Measurements from ENCODE around the gene SEMA4G. TPM values are rescaled to one million over a fixed set of nuclear protein-coding genes. Genes with fewer than 3 reads are reported as not detected.
"Not testable (repeated sequence)": the region's sequence is repeated elsewhere in the genome, so short reads cannot be mapped to it uniquely, and the experiment has no call there.

SEMA4G gene
- total RNA-seq, 1 experiment from 2014 or later, result 6.6 TPM

DNA sequence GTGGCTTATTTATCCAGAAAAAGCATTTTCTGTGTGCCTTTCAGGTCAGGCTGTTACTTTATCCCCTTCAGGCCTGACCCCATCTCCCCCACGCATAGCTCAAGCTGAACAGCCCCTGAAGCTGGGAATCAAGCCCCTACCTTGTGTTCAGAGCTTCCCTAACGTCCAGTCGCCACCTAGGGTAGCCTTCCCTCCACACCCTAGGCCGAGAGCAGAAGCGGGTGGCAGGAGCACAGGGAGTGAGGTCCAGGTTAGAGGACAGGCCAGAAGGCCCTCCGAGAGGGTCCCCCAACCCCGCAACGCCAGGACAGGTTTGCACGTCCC is 479 bp upstream of the SEMA4G start:
- no peak for DNase-seq (ENCODE audit: low read depth)
- in situ Hi-C loops (cut with HindIII; ENCODE audit: low pct_unique_long_range_greater_than_20kb, low sequenced_read_pairs), result no loop called here

DNA sequence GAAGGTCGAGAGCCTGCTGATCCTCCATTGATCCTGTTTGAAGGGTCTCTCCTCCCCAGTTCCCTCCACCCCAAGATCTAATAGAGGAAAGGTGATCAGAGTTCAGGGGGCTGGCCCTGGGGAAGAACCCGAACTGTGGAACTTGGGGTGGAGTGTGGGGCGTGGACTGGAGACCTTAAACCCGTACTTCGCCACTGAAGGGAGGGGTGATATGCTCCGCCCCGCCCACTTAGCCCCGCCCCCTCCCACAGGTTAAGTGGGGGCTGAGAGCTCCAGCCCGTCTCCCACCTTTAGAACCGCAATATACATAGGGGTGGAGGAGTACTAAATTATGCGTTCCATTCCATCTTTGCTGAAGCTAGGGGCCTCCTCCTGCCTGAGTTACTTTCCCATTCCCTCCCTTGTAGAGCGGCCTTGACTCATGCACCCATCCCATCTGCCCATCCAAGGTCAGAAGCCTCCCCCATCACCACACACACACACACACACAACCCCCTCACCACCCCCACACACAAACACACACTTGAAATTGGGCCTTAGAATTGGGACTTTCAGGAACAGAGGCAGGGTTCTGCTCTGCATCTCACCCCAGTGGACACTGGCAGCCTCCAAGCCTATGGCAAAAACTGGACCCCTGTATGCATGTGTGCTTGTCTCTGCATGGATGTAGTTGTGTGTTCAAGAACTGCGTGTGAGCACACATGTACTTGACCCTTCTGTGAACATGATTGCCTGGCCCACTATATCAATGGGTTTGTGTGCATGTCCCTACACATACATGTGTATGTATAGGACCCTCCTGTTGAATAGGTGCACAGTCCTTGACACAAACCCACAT is 991 bp downstream of the SEMA4G start:
- DNase-seq (ENCODE audit: low read depth), result no peak
- in situ Hi-C loops (cut with HindIII; ENCODE audit: low pct_unique_long_range_greater_than_20kb, low sequenced_read_pairs), result no loop called here

DNA sequence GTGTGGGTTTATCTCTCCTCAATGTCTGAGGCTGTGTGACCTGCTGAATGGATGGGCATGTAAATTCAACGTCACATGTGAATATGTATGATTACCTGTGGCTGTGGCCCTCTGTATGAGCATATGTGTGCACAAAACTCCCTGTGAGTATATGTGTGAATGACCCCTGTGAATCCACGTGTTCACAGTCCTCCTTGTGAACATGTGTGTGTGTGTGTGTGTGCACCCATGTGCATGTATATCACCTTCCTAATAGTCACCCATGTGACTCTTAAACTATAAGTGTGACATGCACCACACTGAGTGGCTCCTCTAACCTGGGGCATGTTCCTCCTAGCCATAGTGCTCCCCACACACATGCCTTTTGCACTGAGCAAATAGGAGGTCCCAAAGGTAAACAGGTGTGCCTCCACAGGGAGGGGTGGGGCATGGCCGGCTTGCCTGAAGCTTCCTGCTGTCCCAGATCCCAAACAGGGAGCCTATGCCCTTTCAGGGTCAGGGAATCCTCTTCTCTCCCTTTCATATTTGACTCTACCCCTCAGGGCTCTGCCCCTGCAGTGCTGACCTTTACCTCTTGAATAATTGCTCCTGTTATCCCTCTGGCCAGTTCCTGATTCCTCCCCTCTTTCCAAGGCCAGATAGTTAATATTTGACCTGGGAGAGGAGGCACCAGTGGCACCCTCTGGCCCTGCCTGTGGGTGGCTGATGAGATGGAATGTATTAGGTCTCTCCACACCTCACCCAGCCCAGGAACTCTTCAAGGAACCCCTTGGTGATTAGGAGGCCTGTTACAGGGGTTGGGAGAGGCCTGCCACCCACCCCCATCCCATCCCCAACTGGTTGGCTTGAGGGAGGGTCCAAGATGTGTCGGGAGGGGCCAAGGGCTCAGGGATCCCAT is 1.9 kb downstream of the SEMA4G start:
- in situ Hi-C loops (cut with HindIII; ENCODE audit: low pct_unique_long_range_greater_than_20kb, low sequenced_read_pairs), result no loop called here
- DNase-seq (ENCODE audit: low read depth), result peak; percentile 56

DNA sequence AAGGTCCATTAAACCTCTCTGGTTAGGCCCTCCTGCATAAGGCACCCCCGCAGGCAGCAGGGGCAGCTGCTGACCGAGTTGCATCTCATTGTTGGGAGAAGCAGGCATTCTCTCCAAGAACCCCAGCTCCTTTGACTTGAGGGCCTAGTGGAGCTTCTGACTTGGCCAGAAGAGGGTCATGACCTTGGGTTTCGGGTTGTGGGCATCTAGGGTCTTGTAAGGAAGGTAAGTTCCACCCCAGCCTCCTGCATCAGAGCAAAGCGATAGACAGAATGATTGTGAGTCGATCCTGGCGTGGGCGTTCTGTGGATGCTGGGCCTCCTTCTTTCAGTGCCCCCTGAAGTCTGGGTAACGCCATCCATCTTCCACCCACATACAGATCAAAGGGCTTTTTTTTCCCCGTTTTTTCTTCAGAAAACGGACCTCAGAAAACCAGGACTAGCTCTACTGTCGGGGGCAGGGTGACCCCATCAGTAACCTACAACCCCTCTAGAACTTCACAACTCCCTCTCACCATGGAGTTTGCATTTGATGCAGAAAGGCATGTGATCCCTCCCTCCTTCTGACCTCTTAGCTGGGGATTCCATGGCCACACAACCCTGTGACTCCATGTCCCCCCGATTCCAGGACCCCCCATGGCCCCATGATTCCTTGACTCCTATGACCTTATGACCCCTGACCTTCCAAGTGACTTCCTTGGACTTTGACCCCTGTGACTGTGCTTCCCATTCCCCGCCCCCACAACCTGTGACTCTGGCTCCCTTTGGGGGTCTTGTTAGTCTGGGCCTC is 3.0 kb downstream of the SEMA4G start:
- in situ Hi-C loops (cut with HindIII; ENCODE audit: low pct_unique_long_range_greater_than_20kb, low sequenced_read_pairs), result no loop called here

DNA sequence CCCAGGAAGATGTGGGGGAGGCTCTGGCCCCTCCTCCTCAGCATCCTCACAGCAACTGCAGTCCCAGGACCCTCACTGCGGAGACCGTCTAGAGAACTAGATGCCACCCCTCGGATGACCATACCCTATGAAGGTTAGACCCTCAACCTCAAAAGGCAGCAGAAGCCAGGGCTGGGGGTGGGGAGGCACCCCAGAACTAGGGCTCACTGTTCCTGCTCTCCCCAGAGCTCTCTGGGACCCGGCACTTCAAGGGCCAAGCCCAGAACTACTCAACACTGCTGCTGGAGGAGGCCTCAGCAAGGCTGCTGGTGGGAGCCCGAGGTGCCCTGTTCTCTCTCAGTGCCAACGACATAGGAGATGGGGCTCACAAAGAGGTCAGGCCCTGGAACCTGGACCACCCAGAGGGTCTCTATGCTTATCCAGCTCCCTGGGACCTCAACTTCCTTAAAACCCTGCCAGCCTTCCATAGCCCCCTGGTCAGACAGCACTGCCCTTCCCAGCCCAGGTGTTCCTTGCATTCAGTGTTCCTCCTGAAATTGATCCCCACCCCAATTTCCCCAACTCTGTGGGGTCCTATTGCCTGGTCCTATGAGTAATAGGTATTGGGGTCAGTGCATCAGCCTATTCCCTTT is 3.7 kb downstream of the SEMA4G start:
- no peak for DNase-seq (ENCODE audit: low read depth)
- in situ Hi-C loops (cut with HindIII; ENCODE audit: low pct_unique_long_range_greater_than_20kb, low sequenced_read_pairs), result no loop called here

More for the DNA sequence above, 3.0 kb downstream of the SEMA4G start:
- no peak for DNase-seq (ENCODE audit: low read depth)

DNA sequence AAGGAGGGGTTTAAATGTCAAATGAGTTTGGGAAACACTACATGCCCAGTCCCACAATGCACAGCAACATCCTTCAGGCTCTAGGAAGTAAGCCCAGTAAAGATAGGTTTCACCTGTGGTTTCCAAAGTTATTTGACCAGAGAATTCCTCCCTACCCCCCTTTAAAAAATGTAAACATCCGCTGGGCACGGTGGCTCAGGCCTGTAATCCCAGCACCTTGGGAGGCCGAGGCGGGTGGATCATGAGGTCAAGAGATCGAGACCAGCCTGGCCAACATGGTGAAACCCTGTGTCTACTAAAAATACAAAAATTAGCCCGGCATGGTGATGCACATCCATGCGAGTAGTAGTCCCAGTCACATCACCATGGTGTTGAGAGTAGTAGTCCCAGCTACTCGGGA is 6.1 kb downstream of the SEMA4G start:
- DNase-seq (ENCODE audit: low read depth); in situ Hi-C loops (cut with HindIII; ENCODE audit: low pct_unique_long_range_greater_than_20kb, low sequenced_read_pairs): not testable (repeated sequence)

DNA sequence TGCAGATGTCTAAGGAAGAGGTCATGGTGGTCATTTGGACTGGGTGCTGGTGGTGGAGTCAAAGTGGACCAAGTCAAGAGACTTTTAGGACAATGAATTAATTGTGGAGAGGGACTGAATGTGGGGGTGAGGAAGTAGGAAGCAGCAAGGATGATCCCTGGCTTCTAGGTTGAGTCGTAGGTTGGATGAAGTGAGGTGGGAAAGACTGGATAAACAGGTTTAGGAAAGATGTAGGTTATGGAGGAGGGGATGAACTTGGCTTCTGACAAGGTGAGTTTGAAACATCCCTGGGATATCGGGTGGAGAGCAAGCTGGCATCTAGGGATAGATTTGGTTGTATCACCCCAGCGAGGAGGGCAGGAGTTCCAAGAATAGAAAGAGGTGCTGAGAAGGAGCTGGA is 7.6 kb downstream of the SEMA4G start:
- no peak for DNase-seq (ENCODE audit: low read depth)
- in situ Hi-C loops (cut with HindIII; ENCODE audit: low pct_unique_long_range_greater_than_20kb, low sequenced_read_pairs), result no loop called here

DNA sequence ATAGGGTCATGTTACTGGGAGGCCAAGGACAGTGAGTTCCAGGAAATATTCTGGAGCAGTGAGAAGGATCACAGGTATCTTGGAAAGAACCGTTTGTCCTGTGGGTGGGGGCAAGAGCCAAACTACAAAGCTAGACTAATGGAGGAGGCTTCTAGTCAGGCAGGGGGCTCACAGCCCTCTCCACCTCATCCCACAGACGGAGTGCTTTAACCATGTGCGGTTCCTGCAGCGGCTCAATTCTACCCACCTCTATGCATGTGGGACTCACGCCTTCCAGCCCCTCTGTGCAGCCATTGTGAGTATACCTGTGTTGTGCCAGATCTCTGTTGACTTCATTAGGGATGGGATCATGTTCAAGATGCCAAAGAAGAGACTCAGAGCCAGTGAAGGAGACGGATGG is 8.1 kb downstream of the SEMA4G start:
- no peak for DNase-seq (ENCODE audit: low read depth)
- in situ Hi-C loops (cut with HindIII; ENCODE audit: low pct_unique_long_range_greater_than_20kb, low sequenced_read_pairs), result no loop called here

DNA sequence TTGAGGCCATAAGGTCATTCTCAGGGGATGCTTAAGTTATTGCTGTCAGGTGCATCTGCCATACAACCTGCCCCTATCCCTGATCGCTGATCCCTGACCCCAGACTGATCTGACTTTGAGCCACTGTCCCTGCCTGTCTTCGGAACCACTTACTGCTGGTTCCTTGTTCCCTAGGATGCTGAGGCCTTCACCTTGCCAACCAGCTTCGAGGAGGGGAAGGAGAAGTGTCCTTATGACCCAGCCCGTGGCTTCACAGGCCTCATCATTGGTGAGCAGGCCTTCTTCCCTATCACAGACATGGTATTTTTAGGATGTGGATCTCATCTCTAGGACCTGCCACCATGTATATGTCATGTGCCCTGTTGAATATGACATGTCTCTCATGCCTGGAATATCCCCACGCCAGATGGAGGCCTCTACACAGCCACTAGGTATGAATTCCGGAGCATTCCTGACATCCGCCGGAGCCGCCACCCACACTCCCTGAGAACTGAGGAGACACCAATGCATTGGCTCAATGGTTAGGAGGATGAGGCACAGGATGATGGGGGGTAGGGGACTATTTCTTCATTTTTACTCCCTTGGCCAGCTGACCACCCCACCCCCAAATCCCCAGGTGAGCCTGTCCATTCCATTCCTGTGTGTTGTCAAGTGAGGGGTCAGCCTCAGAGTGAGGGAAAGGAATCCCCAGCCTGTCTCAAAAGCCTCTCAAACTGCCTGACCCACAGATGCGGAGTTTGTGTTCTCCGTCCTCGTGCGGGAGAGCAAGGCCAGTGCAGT is 9.0 kb downstream of the SEMA4G start:
- in situ Hi-C loops (cut with HindIII; ENCODE audit: low pct_unique_long_range_greater_than_20kb, low sequenced_read_pairs), result no loop called here
- DNase-seq (ENCODE audit: low read depth), result no peak

DNA sequence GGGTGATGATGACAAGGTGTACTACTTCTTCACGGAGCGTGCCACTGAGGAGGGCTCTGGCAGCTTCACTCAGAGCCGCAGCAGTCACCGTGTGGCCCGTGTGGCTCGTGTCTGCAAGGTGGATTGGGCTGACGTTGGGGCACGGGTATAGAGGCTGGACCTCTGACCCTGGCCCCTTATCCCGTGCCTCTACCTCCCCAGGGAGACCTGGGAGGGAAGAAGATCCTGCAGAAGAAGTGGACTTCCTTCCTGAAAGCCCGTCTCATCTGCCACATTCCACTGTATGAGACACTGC is 9.5 kb downstream of the SEMA4G start:
- DNase-seq (ENCODE audit: low read depth), result no peak
- in situ Hi-C loops (cut with HindIII; ENCODE audit: low pct_unique_long_range_greater_than_20kb, low sequenced_read_pairs), result no loop called here

DNA sequence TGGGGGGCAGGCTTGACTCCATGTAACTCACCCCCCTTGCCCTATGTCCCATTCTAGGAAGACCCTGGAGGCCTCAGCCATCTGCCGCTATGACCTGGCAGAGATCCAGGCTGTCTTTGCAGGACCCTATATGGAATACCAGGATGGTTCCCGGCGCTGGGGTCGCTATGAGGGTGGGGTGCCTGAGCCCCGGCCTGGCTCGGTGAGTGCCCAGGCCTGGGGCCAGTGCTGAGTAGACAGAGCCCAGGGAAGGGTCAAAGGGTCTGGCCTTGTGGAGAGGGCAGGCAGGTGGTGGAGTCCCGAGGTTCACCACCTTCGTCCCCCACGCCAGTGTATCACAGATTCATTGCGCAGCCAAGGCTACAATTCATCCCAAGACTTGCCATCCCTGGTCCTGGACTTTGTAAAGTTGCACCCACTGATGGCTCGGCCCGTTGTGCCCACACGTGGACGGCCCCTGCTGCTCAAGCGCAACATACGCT is 10.5 kb downstream of the SEMA4G start:
- no peak for DNase-seq (ENCODE audit: low read depth)
- in situ Hi-C loops (cut with HindIII; ENCODE audit: low pct_unique_long_range_greater_than_20kb, low sequenced_read_pairs), result no loop called here

DNA sequence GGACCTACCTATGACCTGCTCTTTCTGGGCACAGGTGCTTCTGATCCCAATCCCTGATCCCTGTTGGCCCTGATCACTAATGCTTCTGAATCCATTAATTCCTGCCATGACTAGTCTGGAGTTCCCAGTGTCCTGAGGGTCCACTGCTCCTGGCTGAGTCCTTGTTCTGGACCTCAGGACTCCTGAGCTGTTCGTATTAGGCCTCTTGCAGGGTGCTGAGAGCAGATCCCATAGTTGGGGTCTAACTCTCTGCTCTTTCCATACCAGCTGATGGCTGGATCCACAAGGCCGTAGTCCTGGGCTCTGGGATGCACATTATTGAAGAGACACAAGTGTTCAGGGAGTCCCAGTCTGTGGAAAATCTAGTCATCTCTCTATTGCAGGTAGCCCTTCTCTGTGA is 11.0 kb downstream of the SEMA4G start:
- in situ Hi-C loops (cut with HindIII; ENCODE audit: low pct_unique_long_range_greater_than_20kb, low sequenced_read_pairs), result no loop called here
- no peak for DNase-seq (ENCODE audit: low read depth)

DNA sequence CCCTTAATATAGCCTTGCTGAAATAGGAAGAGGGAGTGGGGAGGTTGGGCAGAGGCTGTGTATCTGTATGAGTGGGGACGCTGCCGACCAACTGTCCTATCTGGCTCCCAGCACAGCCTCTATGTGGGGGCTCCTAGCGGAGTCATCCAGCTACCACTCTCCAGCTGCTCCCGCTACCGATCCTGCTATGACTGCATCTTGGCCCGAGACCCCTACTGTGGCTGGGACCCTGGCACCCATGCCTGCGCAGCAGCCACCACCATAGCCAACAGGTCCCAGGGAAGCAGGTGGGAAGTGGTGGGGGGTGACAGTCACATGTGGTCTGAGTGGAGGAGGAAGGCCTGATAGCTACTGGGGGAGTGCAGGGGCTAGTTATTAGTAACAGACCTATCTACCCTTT is 11.4 kb downstream of the SEMA4G start:
- DNase-seq (ENCODE audit: low read depth), result no peak
- in situ Hi-C loops (cut with HindIII; ENCODE audit: low pct_unique_long_range_greater_than_20kb, low sequenced_read_pairs), result no loop called here

DNA sequence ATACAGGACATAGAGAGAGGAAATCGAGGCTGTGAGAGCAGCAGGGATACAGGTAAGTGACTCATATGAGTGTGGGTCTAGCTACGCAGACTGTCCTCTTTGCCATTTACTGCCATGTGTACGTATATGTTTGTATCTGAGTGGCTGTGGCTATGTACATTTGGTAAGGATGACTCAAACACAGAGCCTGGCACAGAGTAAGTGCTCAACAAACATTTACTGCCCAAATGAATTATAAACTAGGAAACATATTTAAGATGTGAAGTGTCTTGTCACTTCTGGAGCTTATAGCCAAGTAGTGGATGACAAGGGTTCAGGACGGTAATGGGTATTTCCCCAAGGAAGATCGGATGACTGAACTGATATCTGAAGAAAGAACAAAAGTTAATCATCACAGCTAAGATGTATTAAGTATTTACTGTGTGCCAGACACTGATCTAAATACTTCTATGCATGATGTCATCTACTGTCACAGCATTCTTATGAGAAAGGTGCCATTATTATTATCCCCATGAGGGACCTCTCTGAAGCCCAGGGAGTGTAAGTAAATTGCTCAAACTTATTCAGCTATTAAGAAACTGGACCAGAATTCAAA is 12.0 kb downstream of the SEMA4G start:
- no peak for DNase-seq (ENCODE audit: low read depth)
- in situ Hi-C loops (cut with HindIII; ENCODE audit: low pct_unique_long_range_greater_than_20kb, low sequenced_read_pairs), result no loop called here

DNA sequence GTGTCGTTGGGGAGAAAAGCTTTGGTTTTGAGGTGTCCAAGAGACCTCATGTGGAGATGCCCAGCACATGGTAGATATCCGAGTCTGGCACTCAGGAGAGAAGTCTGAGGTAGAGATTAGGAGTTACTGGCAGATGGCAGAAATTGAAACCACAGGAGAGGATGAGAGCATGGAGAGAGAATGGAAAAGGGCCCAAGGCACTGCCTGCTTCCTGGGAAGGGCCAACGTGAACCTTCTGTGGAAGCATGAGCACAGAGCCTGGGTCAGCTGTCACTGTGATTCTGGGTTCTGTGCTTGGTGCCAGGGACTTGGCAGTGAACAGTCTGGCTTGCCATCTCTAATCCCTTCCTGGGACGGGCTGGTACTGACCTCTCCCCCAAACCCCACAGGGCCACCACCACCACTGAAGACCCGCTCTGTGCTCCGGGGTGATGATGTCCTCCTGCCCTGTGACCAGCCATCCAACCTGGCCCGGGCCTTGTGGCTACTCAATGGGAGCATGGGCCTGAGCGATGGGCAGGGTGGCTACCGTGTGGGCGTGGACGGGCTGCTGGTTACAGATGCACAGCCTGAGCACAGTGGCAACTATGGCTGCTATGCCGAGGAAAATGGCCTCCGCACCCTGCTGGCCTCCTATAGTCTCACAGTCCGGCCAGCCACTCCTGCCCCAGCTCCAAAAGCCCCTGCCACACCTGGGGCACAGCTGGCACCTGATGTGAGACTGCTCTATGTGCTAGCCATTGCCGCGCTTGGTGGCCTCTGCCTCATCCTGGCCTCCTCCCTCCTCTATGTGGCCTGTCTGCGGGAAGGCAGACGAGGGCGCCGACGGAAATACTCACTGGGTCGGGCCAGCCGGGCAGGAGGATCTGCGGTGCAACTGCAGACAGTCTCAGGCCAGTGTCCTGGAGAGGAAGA is 13.9 kb downstream of the SEMA4G start:
- in situ Hi-C loops (cut with HindIII; ENCODE audit: low pct_unique_long_range_greater_than_20kb, low sequenced_read_pairs), result no loop called here
- no peak for DNase-seq (ENCODE audit: low read depth)

DNA sequence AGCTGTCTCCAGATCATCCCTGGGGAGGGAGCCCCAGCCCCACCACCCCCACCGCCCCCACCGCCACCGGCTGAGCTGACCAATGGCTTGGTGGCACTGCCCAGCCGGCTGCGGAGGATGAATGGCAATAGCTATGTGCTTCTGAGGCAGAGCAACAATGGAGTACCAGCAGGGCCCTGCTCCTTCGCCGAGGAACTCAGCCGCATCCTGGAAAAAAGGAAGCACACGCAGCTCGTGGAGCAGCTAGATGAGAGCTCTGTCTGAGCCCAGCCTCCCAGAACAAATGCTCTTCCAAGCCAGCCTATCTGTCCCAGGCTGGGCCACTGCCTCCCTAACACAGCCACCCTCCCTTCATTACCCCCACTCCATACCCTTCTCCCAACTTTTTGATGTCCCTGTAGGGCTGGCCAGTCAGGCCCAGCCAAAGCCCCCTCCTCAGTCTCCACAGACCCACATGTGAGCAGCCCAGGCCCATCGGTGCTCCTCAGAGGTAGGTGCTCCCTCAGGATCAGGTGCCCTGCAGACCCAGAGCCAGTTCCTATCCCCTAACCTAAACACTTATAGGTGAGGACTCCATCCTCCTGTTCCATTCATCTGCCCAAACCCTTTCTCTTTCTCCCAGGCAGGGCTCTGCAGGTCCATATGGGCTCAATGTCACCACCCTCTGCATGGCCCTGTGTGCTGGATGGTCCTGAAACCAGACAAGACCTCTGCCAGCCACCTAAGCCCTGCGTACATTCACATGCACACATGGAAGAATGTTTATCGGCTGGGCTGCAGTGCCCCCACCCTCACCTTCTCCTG is 14.8 kb downstream of the SEMA4G start:
- in situ Hi-C loops (cut with HindIII; ENCODE audit: low pct_unique_long_range_greater_than_20kb, low sequenced_read_pairs), result no loop called here
- DNase-seq (ENCODE audit: low read depth), result no peak
